ENCODE measurements around the gene GID8. TPM values are rescaled to one million over a fixed set of nuclear protein-coding genes. Genes with fewer than 3 reads are reported as not detected.

Gene GID8
- polyA plus RNA-seq, 1 of the 3 experiments (the other 2 are of a cell fraction): 18.1 TPM

DNA sequence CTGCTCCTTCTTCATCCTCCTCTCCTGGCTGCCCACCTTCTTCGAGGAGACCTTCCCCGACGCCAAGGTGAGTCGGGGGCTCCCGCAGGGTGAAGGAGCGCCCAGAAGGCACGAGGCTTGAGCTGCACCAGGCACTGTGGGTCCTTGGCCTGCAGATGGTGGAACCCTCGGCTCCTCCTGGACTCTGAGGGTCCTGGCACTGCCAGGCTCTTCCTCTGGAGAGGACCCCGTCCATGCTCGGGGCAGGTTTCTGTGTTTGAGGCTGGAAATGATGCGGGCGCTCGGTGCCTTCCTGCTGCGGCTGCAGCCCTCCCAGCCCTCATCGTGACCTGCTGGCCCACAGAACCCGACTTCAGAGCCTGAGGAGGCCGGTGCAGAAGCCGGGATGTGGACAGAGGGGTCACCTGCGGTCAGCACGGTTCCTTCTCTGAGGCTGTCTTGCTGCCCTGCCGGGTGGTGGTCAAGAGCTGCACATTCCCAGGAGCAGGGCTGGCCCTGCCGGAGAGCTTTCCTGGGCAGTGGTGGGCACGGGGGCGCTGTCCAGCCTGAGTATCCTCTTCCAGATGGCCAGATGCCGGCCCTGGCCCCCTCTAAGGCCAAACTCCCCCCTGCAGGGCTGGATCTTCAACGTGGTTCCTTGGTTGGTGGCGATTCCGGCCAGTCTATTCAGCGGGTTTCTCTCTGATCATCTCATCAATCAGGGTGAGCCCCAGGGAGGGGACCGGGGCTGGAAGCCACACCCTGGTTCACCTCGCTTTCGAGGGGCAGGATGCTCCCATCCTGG, 25.9 kb downstream of the GID8 start:
- no peaks in the 10 kb centered on the region for H3K9me3 ChIP-seq
- no peak overlapping the region for H3K4me3 ChIP-seq (ENCODE audit: low read depth in 2 of 2, low read length in 1 of 2)
- TF ChIP-seq POLR2AphosphoS5 (IDR thresholded peaks at IDR 0.05; ENCODE audit: low read depth, low read length): no peak
- TF ChIP-seq, protein P1, sequence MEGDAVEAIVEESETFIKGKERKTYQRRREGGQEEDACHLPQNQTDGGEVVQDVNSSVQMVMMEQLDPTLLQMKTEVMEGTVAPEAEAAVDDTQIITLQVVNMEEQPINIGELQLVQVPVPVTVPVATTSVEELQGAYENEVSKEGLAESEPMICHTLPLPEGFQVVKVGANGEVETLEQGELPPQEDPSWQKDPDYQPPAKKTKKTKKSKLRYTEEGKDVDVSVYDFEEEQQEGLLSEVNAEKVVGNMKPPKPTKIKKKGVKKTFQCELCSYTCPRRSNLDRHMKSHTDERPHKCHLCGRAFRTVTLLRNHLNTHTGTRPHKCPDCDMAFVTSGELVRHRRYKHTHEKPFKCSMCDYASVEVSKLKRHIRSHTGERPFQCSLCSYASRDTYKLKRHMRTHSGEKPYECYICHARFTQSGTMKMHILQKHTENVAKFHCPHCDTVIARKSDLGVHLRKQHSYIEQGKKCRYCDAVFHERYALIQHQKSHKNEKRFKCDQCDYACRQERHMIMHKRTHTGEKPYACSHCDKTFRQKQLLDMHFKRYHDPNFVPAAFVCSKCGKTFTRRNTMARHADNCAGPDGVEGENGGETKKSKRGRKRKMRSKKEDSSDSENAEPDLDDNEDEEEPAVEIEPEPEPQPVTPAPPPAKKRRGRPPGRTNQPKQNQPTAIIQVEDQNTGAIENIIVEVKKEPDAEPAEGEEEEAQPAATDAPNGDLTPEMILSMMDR (IDR thresholded peaks at IDR 0.05): no peak
- TF ChIP-seq TCF12 (IDR thresholded peaks at IDR 0.05): no peak
- TF ChIP-seq CHD2 (IDR thresholded peaks at IDR 0.05; ENCODE audit: low read length, partially characterized antibody): no peak
- no peak for TF ChIP-seq TAF1 (IDR thresholded peaks at IDR 0.05; ENCODE audit: borderline replicate concordance, low read depth, low read length)
- TF ChIP-seq ELF1 (IDR thresholded peaks at IDR 0.05): no peak
- TF ChIP-seq, protein P2, sequence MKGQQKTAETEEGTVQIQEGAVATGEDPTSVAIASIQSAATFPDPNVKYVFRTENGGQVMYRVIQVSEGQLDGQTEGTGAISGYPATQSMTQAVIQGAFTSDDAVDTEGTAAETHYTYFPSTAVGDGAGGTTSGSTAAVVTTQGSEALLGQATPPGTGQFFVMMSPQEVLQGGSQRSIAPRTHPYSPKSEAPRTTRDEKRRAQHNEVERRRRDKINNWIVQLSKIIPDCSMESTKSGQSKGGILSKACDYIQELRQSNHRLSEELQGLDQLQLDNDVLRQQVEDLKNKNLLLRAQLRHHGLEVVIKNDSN (IDR thresholded peaks at IDR 0.05; ENCODE audit: borderline replicate concordance, low read depth): no peak
- no peak for TF ChIP-seq RFX5 (IDR thresholded peaks at IDR 0.05; ENCODE audit: low read length)
- TF ChIP-seq TEAD4 (IDR thresholded peaks at IDR 0.05; ENCODE audit: borderline replicate concordance, insufficient read depth): no peak
- no peak for TF ChIP-seq SMC3 (IDR thresholded peaks at IDR 0.05; ENCODE audit: low read depth, low read length)
- TF ChIP-seq, protein P3, sequence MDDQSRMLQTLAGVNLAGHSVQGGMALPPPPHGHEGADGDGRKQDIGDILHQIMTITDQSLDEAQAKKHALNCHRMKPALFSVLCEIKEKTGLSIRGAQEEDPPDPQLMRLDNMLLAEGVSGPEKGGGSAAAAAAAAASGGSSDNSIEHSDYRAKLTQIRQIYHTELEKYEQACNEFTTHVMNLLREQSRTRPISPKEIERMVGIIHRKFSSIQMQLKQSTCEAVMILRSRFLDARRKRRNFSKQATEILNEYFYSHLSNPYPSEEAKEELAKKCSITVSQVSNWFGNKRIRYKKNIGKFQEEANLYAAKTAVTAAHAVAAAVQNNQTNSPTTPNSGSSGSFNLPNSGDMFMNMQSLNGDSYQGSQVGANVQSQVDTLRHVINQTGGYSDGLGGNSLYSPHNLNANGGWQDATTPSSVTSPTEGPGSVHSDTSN (IDR thresholded peaks at IDR 0.05): no peak
- no peak for TF ChIP-seq FOSL2 (IDR thresholded peaks at IDR 0.05; ENCODE audit: borderline replicate concordance, low read depth)
- TF ChIP-seq YY1 (IDR thresholded peaks at IDR 0.05; ENCODE audit: low read depth): no peak
- no peak for TF ChIP-seq EZH2phosphoT487 (IDR thresholded peaks at IDR 0.05; ENCODE audit: borderline replicate concordance, low read depth)
- TF ChIP-seq, protein P4, sequence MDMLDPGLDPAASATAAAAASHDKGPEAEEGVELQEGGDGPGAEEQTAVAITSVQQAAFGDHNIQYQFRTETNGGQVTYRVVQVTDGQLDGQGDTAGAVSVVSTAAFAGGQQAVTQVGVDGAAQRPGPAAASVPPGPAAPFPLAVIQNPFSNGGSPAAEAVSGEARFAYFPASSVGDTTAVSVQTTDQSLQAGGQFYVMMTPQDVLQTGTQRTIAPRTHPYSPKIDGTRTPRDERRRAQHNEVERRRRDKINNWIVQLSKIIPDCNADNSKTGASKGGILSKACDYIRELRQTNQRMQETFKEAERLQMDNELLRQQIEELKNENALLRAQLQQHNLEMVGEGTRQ (IDR thresholded peaks at IDR 0.05; ENCODE audit: borderline replicate concordance, low read depth, low read length): no peak
- no peak for TF ChIP-seq GABPA (IDR thresholded peaks at IDR 0.05; ENCODE audit: low read depth)
- peaks cover 0 to 3% of the 10 kb centered on the region in 2 experiments; a peak in 1 of 4 replicates for H3K4me1 ChIP-seq (ENCODE audit: control insufficient read depth in 1 of 2, insufficient read depth in 2 of 2, low read depth in 1 of 2, low read length in 1 of 2)
- no peak overlapping the region for H3K4me2 ChIP-seq
- POLR2A ChIA-PET: no interaction called here
- H3F3A ChIP-seq (replicated peaks; ENCODE audit: insufficient read depth): no peaks in the 10 kb centered on the region
- H3K79me2 ChIP-seq (ENCODE audit: insufficient read depth): no peaks in the 10 kb centered on the region
- 0 out of 2 replicates have a peak, but pooled peaks cover 11% of the 10 kb centered on the region for H3K27me3 ChIP-seq (ENCODE audit: insufficient read depth)
- no peak for DNase-seq
- CTCF ChIA-PET: interaction anchor here (1.0 to 1.1 kb wide), 2 partner anchors 17 to 259 kb away, joined by 3 read pairs; no protein-coding TSS in a partner anchor
- H3K36me3 ChIP-seq (replicated peaks in 1 of 2; ENCODE audit: control insufficient read depth in 1 of 2, insufficient read depth in 2 of 2, low read length in 1 of 2): no peaks in the 10 kb centered on the region
- H3K27ac ChIP-seq (ENCODE audit: low read depth in 2 of 2, low read length in 1 of 2): no peak overlapping the region
- no peak overlapping the region for H2AFZ ChIP-seq (ENCODE audit: low read depth)
- 0 out of 2 replicates have a peak, but pooled peaks cover 2% of the 10 kb centered on the region for H4K20me1 ChIP-seq (ENCODE audit: insufficient read depth)
- WGBS (ENCODE audit: low lambda C conversion rate): 17% methylated on average over 2 of the region's 32 CpGs
- no peaks in the 10 kb centered on the region for H3K9me2 ChIP-seq
- no peak overlapping the region for H3K9ac ChIP-seq

Measured in SK-N-SH (cell line).